GM10248 (cell line): ENCODE results near the gene RPL13A.

ENCODE experiments used
- CTCF ChIA-PET: fragments of 300-600 bp; sonication (Branson Sonifier 250); formaldehyde crosslinking; extraction: SDS; loops from one replicate; lab custom pipeline; 2021; ENCODE audit warnings: antibody characterized with exemption; lab: Yijun Ruan, JAX
- POLR2A ChIA-PET: fragments of 350-650 bp; sonication (Branson Sonifier 250); formaldehyde crosslinking; extraction: SDS; loops from one replicate; lab custom pipeline; 2020; ENCODE audit warnings: antibody characterized with exemption; lab: Yijun Ruan, JAX
- DNase-seq: peaks from one replicate; pipeline ENCODE4 v3.0.0; 2012; ENCODE audit errors: extremely low spot score
- CTCF ChIP-seq: IDR thresholded peaks from 2 replicates; pipeline ENCODE4 v1.5.1; 2012; ENCODE audit warnings: mild to moderate bottlenecking, low read depth; ENCODE audit errors: extremely low read depth, missing control alignments, control extremely low read depth

RPL13A gene

GRCh38 chr19:49488046-49488862 lies 846 bp downstream of the RPL13A start:
- CTCF ChIA-PET: interaction anchor here (1.3 to 2.1 kb wide), 2 partner anchors 12 to 15 kb away, joined by 5 to 7 read pairs; partner anchors contain the start of gene FLT3LG
- DNase-seq: no peak
- TF ChIP-seq CTCF: no peak
- POLR2A ChIA-PET: interaction anchor here (0.7 to 1.9 kb wide), 7 partner anchors 8 to 188 kb away, joined by 3 to 16 read pairs (median 5); partner anchors contain the start of genes PRMT1, RPS11 and RRAS

GRCh38 chr19:49488863-49489537 lies 1.6 kb downstream of the RPL13A start:
- DNase-seq: no peak
- ChIA-PET POLR2A (interaction anchor here (1.5 to 1.9 kb wide), 2 partner anchors 10 to 187 kb away, joined by 6 to 16 read pairs; partner anchors contain the start of gene PRMT1), CTCF (interaction anchor here (0.6 to 2.1 kb wide), 4 partner anchors 13 to 85 kb away, joined by 3 to 7 read pairs (median 5); partner anchors contain the start of gene FLT3LG)
- no peak for TF ChIP-seq CTCF

GRCh38 chr19:49489601-49490167 lies 2.3 kb downstream of the RPL13A start:
- peak; percentile 60 for TF ChIP-seq CTCF
- ChIA-PET CTCF (interaction anchor here (0.9 to 2.1 kb wide), 3 partner anchors 13 to 19 kb away, joined by 5 to 7 read pairs (median 5); partner anchors contain the start of gene FLT3LG), POLR2A (interaction anchor here (1.5 kb wide), 1 partner anchor 187 kb away, joined by 6 read pairs; the partner anchor contains the start of gene PRMT1)
- DNase-seq: no peak

- no peak for DNase-seq
- POLR2A ChIA-PET: interaction anchor here (0.6 kb wide), 2 partner anchors 149 to 269 kb away, joined by 3 to 6 read pairs; partner anchors contain the start of gene RRAS
- CTCF ChIA-PET: no interaction called here
- no peak for TF ChIP-seq CTCF
These were observed 3.0 kb downstream of the RPL13A start for GRCh38 chr19:49490287-49491029.

GRCh38 chr19:49491030-49491803 lies 3.8 kb downstream of the RPL13A start:
- DNase-seq: no peak
- ChIA-PET CTCF (no interaction called here), POLR2A (interaction anchor here (0.6 kb wide), 2 partner anchors 149 to 269 kb away, joined by 3 to 6 read pairs; partner anchors contain the start of gene RRAS)
- TF ChIP-seq CTCF: no peak
